GF-D8 (cell line): Measurements from ENCODE around the gene TGFB1I1.
"Not testable (repeated sequence)": the region's sequence is repeated elsewhere in the genome, so short reads cannot be mapped to it uniquely, and the experiment has no call there.

Experiments used
- DNase-seq: peaks from one replicate; lab custom pipeline; 2025; lab: John Stamatoyannopoulos, UW

Gene TGFB1I1

GRCh38 chr16:31471241-31471874 is 594 bp upstream of the TGFB1I1 start:
- no peak for DNase-seq

DNA sequence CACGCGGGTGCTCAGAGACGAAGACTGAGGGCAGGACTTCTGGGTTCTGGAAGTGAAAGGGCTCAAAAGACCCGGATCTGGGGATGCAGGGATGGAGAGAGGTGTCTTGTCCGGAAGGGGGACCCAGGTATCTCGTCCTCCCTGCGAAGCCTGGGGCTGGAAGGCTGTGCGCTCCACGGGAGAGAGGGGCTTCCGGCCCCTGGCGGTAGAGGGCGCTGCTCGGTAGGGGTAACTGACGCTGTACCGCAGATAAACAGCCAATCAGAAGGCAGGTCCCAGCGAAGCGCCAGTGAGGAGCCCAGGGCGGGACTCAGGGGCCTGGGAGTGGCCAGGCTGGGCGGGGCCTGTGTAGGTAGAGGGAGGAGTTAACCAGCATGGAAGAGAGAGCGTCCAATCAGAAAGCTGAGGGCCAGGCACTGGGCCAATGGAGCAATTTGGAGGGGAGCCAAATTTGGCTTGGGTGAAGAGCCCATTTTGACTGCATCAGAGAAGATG is 804 bp downstream of the TGFB1I1 start:
- DNase-seq: no peak

DNA sequence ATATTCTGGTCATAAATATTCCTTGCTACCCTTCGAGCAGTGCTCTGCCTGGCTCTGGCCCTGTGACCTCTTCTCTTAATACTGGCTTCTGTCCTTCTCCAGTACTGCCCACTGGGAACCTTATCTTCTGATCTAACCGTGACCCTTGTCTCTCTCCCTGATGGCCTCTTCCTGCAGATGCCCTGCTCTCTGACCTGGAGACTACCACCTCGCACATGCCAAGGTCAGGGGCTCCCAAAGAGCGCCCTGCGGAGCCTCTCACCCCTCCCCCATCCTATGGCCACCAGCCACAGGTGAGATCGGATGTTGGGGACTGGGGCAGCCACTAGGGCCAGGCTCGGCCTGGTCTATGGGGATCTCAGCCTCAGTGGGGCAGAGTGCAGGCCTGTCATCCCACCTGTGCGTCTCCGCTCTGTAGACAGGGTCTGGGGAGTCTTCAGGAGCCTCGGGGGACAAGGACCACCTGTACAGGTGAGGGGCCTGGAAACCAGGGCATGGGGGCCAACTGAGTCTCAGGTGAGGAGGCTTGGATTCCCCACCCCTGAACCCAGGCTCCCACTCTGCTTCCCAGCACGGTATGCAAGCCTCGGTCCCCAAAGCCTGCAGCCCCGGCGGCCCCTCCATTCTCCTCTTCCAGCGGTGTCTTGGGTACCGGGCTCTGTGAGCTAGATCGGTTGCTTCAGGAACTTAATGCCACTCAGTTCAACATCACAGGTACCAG is 1.5 kb downstream of the TGFB1I1 start:
- no peak for DNase-seq

GRCh38 chr16:31474173-31474714 is 2.3 kb downstream of the TGFB1I1 start:
- no peak for DNase-seq

GRCh38 chr16:31474773-31475738 is 3.1 kb downstream of the TGFB1I1 start:
- DNase-seq: no peak

- DNase-seq: no peak
Observed at GRCh38 chr16:31475946-31476302, 4.0 kb downstream of the TGFB1I1 start.

DNA sequence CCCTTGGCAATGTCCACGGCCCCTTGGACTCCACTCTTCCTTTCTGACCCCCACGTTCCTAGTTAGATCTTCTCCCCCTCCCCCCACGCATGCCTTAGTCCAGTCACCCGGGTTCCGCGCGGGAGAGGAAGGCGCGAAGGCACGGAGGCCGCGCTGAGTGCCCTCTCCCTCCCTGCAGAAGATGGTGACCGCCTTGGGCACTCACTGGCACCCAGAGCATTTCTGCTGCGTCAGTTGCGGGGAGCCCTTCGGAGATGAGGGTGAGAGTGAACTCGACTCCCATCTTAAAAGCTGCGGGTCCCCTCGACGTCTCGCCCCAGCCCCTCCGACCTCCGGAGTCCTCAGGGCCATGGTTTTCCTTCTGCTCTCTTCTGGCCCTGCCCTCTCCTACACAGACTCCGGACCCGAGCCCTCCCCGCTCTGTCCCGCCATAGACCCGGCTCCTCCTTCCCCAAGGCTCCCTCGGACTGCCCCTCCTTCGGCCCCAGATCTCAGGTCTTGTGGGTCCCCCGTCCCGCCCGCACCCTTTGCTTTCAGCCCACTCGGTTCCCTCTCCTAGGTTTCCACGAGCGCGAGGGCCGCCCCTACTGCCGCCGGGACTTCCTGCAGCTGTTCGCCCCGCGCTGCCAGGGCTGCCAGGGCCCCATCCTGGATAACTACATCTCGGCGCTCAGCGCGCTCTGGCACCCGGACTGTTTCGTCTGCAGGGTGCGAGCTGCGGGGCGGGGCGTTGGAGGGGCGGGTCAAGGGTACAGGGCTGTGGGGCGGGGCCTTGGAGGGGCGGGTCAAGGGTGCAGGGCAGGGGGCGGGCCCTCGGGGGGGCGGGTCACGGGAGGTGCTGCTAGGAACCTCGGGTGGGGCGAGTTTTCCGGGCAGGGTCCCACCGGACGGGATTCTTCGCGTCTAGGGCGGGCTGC is 4.6 kb downstream of the TGFB1I1 start:
- DNase-seq: peak; percentile 43

DNA sequence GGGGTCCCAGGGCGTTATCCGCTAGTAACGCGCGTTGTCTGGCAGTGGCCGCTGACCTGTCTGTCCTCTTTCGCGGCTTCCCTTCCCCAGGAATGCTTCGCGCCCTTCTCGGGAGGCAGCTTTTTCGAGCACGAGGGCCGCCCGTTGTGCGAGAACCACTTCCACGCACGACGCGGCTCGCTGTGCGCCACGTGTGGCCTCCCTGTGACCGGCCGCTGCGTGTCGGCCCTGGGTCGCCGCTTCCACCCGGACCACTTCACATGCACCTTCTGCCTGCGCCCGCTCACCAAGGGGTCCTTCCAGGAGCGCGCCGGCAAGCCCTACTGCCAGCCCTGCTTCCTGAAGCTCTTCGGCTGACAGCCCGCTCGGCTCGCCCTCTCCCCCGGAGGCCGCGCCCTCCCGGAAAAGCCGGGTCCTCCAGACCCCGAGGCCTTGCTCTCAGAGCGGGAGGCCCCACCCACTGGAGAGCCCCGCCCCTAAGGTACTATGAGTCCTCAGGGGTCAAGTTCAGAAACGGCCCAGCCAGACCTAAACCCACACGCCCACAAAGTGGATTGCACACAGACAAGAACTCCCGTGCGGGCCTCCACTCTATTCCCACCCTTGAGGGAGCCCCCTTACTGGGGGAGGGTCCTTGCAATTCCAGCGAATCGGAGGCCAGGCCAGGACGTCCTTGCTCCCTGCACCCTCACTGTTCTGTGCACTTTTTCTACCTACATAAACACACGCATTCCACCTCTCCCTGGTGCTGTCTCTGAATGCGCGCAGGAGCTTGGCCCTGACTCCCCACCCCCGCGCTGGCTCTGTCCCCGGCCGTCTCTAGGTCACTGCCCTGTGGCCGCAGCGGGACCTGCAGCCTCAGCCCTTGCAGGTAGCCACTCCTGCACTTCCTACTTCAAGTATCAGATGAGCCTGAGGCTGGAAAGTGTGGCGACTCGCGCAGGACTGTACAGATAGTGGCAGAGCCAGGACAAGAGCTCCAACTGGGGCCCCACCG is 5.6 kb downstream of the TGFB1I1 start:
- peak; percentile 56 for DNase-seq

DNA sequence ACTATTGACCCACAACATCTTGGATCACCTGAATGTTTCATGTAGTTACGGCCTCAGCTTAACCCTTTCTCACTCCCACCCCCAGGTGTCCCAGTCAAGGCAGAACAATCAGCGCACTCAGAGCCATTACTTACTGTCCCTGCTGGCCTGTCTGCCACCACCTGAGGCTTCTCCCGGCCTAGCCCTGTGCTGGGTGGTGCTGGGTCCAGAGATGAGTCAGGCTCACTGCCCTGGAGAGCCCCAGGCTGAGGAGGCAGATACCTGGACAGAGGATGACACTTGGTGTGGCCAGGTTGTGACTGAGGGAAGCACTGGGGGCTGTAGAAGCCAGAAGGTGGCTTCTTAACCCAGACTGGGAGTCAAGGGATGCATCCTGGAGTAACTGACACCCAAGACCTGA is 7.0 kb downstream of the TGFB1I1 start:
- no peak for DNase-seq

- no peak for DNase-seq
Observed at GRCh38 chr16:31479751-31480150, 7.8 kb downstream of the TGFB1I1 start.

DNA sequence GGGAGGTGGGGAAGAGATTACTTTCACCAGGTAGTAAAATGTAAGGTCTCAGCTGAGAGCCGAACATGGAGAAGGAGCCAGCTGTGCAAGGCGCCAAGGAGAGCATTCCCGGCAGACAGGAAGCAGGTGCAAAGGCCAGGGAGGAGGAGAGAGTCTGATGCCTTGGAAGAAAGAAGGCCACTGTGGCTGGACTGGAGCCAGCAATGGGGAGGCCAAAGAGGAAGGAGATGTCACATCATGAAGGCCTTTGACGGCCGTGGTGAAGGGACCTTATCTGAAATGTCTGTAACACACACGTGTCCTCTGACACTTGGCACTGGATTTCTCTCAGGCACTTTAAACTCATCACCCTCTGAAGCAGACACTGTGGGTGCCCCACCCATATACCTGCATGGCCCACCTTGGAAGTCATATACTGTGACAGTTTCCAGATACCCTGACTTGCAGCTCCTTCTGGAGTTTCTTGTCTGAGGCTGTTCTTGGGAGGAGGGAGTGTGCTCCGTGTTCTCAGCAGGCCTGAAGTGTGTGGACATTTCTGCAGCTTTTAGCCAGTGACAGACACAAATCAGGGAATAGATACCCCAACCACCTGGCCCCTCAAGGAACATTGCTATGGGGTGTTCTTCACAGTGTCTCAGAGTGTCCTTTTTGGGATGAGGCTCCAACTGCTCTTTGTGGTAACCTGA is 9.0 kb downstream of the TGFB1I1 start:
- peak; percentile 6 for DNase-seq

GRCh38 chr16:31483081-31483480 is 11.1 kb downstream of the TGFB1I1 start, which contains the start of gene SLC5A2:
SLC5A2 (plus strand) TSS chr16:31483123; CDS start chr16:31483137, 14 bp downstream.
- no peak for DNase-seq

DNA sequence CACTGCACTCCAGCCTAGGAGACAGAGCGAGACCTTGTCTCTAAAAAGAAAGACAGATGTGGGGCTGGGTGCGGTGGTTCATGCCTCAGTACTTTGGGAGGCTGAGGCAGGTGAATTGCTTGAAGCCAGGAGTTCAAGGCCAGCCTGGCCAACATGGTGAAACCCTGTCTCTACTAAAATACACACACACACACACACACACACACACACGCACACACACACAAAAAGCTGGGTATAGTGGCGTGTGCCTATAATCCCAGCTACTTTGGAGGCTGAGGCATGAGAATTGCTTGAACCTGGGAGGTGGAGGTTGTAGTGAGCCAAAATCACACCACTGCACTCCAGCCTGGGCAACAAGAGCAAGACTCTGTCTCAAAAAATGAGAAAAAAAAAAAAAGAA is 12.1 kb downstream of the TGFB1I1 start:
- DNase-seq: not testable (repeated sequence)

- DNase-seq: no peak
Observed at GRCh38 chr16:31484491-31485171, 12.7 kb downstream of the TGFB1I1 start.

GRCh38 chr16:31485571-31485970 is 13.6 kb downstream of the TGFB1I1 start:
- DNase-seq: no peak

DNA sequence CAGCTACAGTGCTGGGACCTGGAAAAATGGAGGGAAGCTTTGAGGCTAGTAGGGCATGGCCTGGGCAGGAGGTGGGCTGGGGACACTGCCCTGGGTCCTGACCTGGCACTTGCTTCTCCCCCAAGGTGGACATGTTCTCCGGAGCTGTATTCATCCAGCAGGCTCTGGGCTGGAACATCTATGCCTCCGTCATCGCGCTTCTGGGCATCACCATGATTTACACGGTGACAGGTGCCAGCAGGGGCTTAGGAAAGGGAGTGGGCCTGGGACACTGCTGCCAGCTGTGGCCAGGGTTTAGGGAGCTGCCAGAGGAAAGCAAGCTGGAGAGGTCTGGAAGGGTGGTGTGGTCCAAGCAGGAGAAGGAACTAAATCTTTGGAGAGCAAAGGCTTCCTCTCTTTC is 14.1 kb downstream of the TGFB1I1 start:
- DNase-seq: no peak

GRCh38 chr16:31487071-31487719 is 15.2 kb downstream of the TGFB1I1 start:
- DNase-seq: no peak
